HUES6 (cell line): Measurements from ENCODE around the gene ASPM.
A peak's percentile ranks its signal among the peaks of the same experiment; 100 is the strongest.

ENCODE experiments used
- H3K27ac ChIP-seq: 2 replicates; pipeline ENCODE4 v1.7.0; 2013; ENCODE audit warnings: low read depth, mild to moderate bottlenecking, low read length, inconsistent platforms
- H3K27me3 ChIP-seq: 2 replicates; pipeline ENCODE4 v1.6.1; 2013; ENCODE audit warnings: low read length; ENCODE audit not compliant: control insufficient read depth, insufficient read depth
- H3K36me3 ChIP-seq: 2 replicates; pipeline ENCODE4 v1.6.1; 2013; ENCODE audit warnings: low read length; ENCODE audit not compliant: control insufficient read depth, insufficient read depth
- H3K4me1 ChIP-seq: 2 replicates; pipeline ENCODE4 v1.6.1; 2013; ENCODE audit warnings: low read length; ENCODE audit not compliant: control insufficient read depth, insufficient read depth
- H3K4me3 ChIP-seq: 2 replicates; pipeline ENCODE4 v1.5.1; 2013; ENCODE audit warnings: low read depth, low read length
- H3K9ac ChIP-seq: one replicate; pipeline ENCODE4 v1.6.1; 2013; ENCODE audit warnings: mild to moderate bottlenecking, low read length
- H3K9me3 ChIP-seq: 2 replicates; pipeline ENCODE4 v1.6.1; 2013; ENCODE audit warnings: low read depth, low read length; ENCODE audit not compliant: control insufficient read depth, insufficient read depth

ASPM gene

GRCh38 chr1:197141575-197141974 lies 4.9 kb downstream of the ASPM start:
- Histone ChIP-seq H3K36me3 (peaks cover 53% of the 10 kb centered on the region), H3K9me3 (no peaks in the 10 kb centered on the region), H3K27me3 (no peaks in the 10 kb centered on the region), H3K27ac (no peak overlapping the region), H3K9ac (no peak overlapping the region), H3K4me1 (peaks cover 7% of the 10 kb centered on the region), H3K4me3 (no peak overlapping the region; the same call in 1 of the 2 replicates)

GRCh38 chr1:197140121-197140520 lies 6.3 kb downstream of the ASPM start:
- Histone ChIP-seq H3K27me3 (no peaks in the 10 kb centered on the region), H3K4me1 (peaks cover 7% of the 10 kb centered on the region), H3K9me3 (no peaks in the 10 kb centered on the region), H3K9ac (no peak overlapping the region), H3K4me3 (no peak overlapping the region), H3K36me3 (peaks cover 56% of the 10 kb centered on the region), H3K27ac (no peak overlapping the region)

- H3K9ac ChIP-seq: no peak overlapping the region
- no peak overlapping the region for H3K4me3 ChIP-seq
- H3K9me3 ChIP-seq: no peaks in the 10 kb centered on the region
- no peaks in the 10 kb centered on the region for H3K4me1 ChIP-seq
- peaks cover 63% of the 10 kb centered on the region for H3K36me3 ChIP-seq
- H3K27me3 ChIP-seq: no peaks in the 10 kb centered on the region
- H3K27ac ChIP-seq: no peak overlapping the region
Measured at GRCh38 chr1:197139169-197139568, 7.3 kb downstream of the ASPM start.

DNA sequence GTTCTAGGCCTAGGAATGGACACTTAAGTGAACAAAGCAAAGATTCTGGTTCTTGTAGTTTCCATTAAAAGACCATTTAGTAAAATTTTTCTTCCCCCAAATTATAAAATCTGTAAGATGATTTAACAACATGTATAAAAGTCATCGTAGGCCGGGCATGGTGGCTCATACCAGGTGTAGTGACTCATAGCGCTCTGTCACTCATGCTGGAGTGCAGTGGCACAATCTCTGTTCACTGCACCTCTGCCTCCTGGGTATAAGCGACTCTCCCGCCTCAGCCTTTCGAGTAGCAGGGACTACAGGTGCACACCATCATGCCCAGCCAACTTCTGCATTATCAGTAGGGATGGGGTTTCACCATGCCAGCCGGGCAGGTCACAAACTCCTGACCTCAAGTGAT lies 9.1 kb downstream of the ASPM start:
- peaks cover 61% of the 10 kb centered on the region for H3K36me3 ChIP-seq
- no peaks in the 10 kb centered on the region for H3K9me3 ChIP-seq
- no peak overlapping the region for H3K4me3 ChIP-seq
- no peaks in the 10 kb centered on the region for H3K4me1 ChIP-seq
- H3K27ac ChIP-seq: no peak overlapping the region
- H3K27me3 ChIP-seq: no peaks in the 10 kb centered on the region
- no peak overlapping the region for H3K9ac ChIP-seq

GRCh38 chr1:197130677-197131304 lies 15.7 kb downstream of the ASPM start:
- H3K9ac ChIP-seq: no peak overlapping the region
- H3K36me3 ChIP-seq: peaks cover 82% of the 10 kb centered on the region
- H3K4me3 ChIP-seq: no peak overlapping the region
- H3K4me1 ChIP-seq: peaks cover 17% of the 10 kb centered on the region
- H3K9me3 ChIP-seq: no peaks in the 10 kb centered on the region
- H3K27me3 ChIP-seq: no peaks in the 10 kb centered on the region
- H3K27ac ChIP-seq: peak overlapping the region; percentile 55; the same call in 1 of the 2 replicates

DNA sequence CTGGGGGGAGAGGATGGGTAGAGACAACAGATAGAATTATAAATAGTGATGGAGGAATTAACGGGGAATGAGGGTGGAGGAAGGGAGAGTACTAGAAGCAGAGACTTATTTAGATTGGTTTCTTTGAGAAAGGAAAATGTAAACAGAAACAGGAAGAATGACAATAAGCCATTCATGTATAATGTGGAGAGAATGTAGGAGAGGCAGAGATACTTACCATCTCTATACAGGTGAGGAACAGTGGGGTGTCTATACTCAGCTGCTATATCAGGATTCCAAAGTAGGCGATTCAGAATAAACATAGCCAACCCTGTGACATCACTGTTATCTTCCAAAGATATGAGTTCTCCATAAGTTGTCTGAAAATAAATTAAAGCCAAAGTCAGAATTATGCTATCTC lies 16.8 kb downstream of the ASPM start:
- Histone ChIP-seq H3K9me3 (no peaks in the 10 kb centered on the region), H3K4me1 (peaks cover 17% of the 10 kb centered on the region), H3K36me3 (peaks cover 86% of the 10 kb centered on the region), H3K27me3 (no peaks in the 10 kb centered on the region), H3K4me3 (no peak overlapping the region), H3K9ac (no peak overlapping the region), H3K27ac (peak overlapping the region; percentile 39; the same call in 1 of the 2 replicates)

- H3K9ac ChIP-seq: no peak overlapping the region
- H3K27ac ChIP-seq: no peak overlapping the region
- no peak overlapping the region for H3K4me3 ChIP-seq
- H3K9me3 ChIP-seq: no peaks in the 10 kb centered on the region
- peaks cover 17% of the 10 kb centered on the region for H3K4me1 ChIP-seq
- H3K27me3 ChIP-seq: no peaks in the 10 kb centered on the region
- peaks cover 90% of the 10 kb centered on the region for H3K36me3 ChIP-seq
Measured at GRCh38 chr1:197127246-197127912, 19.1 kb downstream of the ASPM start.

DNA sequence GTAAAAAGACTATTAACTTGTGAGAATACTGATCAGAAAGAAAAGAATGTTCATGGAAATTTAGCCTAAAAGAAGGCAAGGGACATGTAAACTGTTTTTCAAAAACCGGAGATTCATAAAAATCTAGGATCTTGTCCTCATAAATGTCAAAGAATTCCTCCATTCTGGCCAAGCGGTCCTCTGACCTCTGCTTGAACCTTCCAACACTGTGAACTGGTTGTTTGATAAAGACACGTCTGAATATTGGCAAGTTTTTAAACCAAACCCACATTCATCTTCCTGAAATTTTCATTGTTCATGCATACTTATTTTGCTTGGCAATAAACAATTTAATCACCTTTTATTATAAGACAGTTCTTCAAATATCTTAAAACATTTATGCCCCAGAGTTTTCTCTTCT lies 19.8 kb downstream of the ASPM start:
- H3K9me3 ChIP-seq: no peaks in the 10 kb centered on the region
- H3K27me3 ChIP-seq: no peaks in the 10 kb centered on the region
- H3K4me3 ChIP-seq: no peak overlapping the region
- no peak overlapping the region for H3K27ac ChIP-seq
- peaks cover 90% of the 10 kb centered on the region for H3K36me3 ChIP-seq
- H3K4me1 ChIP-seq: peaks cover 16% of the 10 kb centered on the region
- H3K9ac ChIP-seq: no peak overlapping the region

- no peak overlapping the region for H3K4me3 ChIP-seq
- H3K27ac ChIP-seq: no peak overlapping the region
Measured at GRCh38 chr1:197124376-197124775, 22.1 kb downstream of the ASPM start.

GRCh38 chr1:197116156-197116555 lies 30.3 kb downstream of the ASPM start:
- H3K9me3 ChIP-seq: no peaks in the 10 kb centered on the region
- H3K36me3 ChIP-seq: peaks cover 73% of the 10 kb centered on the region
- no peaks in the 10 kb centered on the region for H3K4me1 ChIP-seq
- H3K27ac ChIP-seq: no peak overlapping the region
- no peak overlapping the region for H3K4me3 ChIP-seq
- H3K9ac ChIP-seq: no peak overlapping the region
- no peaks in the 10 kb centered on the region for H3K27me3 ChIP-seq

More at GRCh38 chr1:197124376-197124775, 22.1 kb downstream of the ASPM start:
- Histone ChIP-seq H3K27me3 (no peaks in the 10 kb centered on the region), H3K9me3 (no peaks in the 10 kb centered on the region), H3K9ac (no peak overlapping the region), H3K36me3 (peaks cover 91% of the 10 kb centered on the region), H3K4me1 (no peaks in the 10 kb centered on the region; the same call in 1 of the 2 replicates)

- Histone ChIP-seq H3K9me3 (peaks cover 22% of the 10 kb centered on the region), H3K36me3 (peaks cover 65% of the 10 kb centered on the region)
Measured at GRCh38 chr1:197106869-197107268, 39.6 kb downstream of the ASPM start.

More at GRCh38 chr1:197106869-197107268, 39.6 kb downstream of the ASPM start:
- no peaks in the 10 kb centered on the region for H3K4me1 ChIP-seq
- H3K27me3 ChIP-seq: no peaks in the 10 kb centered on the region
- no peak overlapping the region for H3K9ac ChIP-seq
- no peak overlapping the region for H3K4me3 ChIP-seq
- H3K27ac ChIP-seq: no peak overlapping the region
